HCT116 (cell line): ENCODE results near the gene P3H3. TPM values are rescaled to one million over a fixed set of nuclear protein-coding genes. Genes with fewer than 3 reads are reported as not detected.

Experiments used
- ATAC-seq: fragments of 200-7000 bp; cut with Tn5 transposase; 2 replicates; pipeline ENCODE4 v1.9.1; 2020; ENCODE audit warnings: mild to moderate bottlenecking, moderate library complexity
- BruUV-seq: library from RNA; stranded (reverse); fragments of 400-500 nt; replicated peaks from 2 replicates; lab custom pipeline; 2021; lab: Mats Ljungman, UMichigan
- CTCF ChIA-PET: fragments of 300-600 bp; sonication (Branson Sonifier 250); formaldehyde crosslinking; loops from one replicate; lab custom pipeline; 2021; ENCODE audit warnings: antibody characterized with exemption; lab: Charles Lee
- POLR2A ChIA-PET: fragments of 300-600, 350-600 bp; sonication (Branson Sonifier 250); formaldehyde crosslinking; loops from one replicate; lab custom pipeline; 2021; ENCODE audit warnings: antibody characterized with exemption; lab: Charles Lee
- RAD21 ChIA-PET, 2 experiments: fragments of 300-600 bp; sonication (Branson Sonifier 250); formaldehyde crosslinking; loops; one replicate each; lab custom pipeline; 2023; ENCODE audit warnings: low total read pairs in 2 of 2; ENCODE audit not compliant: uncharacterized antibody in 2 of 2, unreplicated experiment in 2 of 2, low non-redundant PET in 1 of 2; lab: Charles Lee
- DNase-seq: peaks from one replicate; pipeline ENCODE4 v3.0.0-alpha.2; 2010; ENCODE audit warnings: low read depth, low spot score
- H2AFZ ChIP-seq: fragments of 200-600 bp; shearing (Covaris generic), sonication (generic); 2 replicates; pipeline ENCODE4 v1.6.1; 2017; ENCODE audit warnings: low read depth, mixed run types, mixed read lengths, antibody characterized with exemption, low read length; ENCODE audit not compliant: poor library complexity, severe bottlenecking
- H3K27ac ChIP-seq: 2 replicates; pipeline ENCODE4 v1.5.1; 2012; ENCODE audit warnings: low read depth, low read length
- H3K27me3 ChIP-seq: fragments of 200-600 bp; sonication (generic); 2 replicates; pipeline ENCODE4 v1.6.1; 2016; ENCODE audit warnings: mixed run types, low read length, mixed read lengths; ENCODE audit not compliant: insufficient read depth
- H3K36me3 ChIP-seq, 2 experiments: fragments of 200-500 bp in 1 of 2; fragments of 200-600 bp in 1 of 2; sonication (Bioruptor generic) in 1 of 2; sonication (generic) in 1 of 2; 2 replicates each; pipeline versions ENCODE4 v1.5.1 to v1.6.1; 2014 to 2016; ENCODE audit warnings: low read length in 2 of 2, inconsistent platforms in 1 of 2, mixed read lengths in 1 of 2, mixed run types in 1 of 2; ENCODE audit not compliant: insufficient read depth in 2 of 2, control insufficient read depth in 1 of 2
- H3K4me1 ChIP-seq, 2 experiments: fragments of 200-600 bp in 1 of 2; sonication (generic) in 1 of 2; 2 replicates each; pipeline versions ENCODE4 v1.5.1 to v1.6.1; 2012 to 2017; ENCODE audit warnings: low read length in 2 of 2, inconsistent platforms in 1 of 2, mild to moderate bottlenecking in 1 of 2, mixed read lengths in 1 of 2, mixed run types in 1 of 2, moderate library complexity in 1 of 2; ENCODE audit not compliant: insufficient read depth in 2 of 2, control insufficient read depth in 1 of 2
- H3K4me2 ChIP-seq: fragments of 200-600 bp; sonication (generic); 2 replicates; pipeline ENCODE4 v1.6.1; 2017; ENCODE audit warnings: mixed run types, low read length, mixed read lengths
- H3K4me3 ChIP-seq, 2 experiments: fragments of 200-600 bp in 1 of 2; sonication (generic) in 1 of 2; replicated peaks in 1 of 2; 2 replicates each; pipeline ENCODE4 v1.5.1; 2011 to 2016; ENCODE audit warnings: low read length in 2 of 2, control low read depth in 1 of 2, low read depth in 1 of 2, mild to moderate bottlenecking in 1 of 2, mixed read lengths in 1 of 2, mixed run types in 1 of 2
- H3K79me2 ChIP-seq: fragments of 200-600 bp; sonication (generic); 2 replicates; pipeline ENCODE4 v1.6.1; 2017; ENCODE audit warnings: mild to moderate bottlenecking, mixed run types, low read length, moderate library complexity, mixed read lengths; ENCODE audit not compliant: insufficient read depth
- H3K9ac ChIP-seq: fragments of 200-600 bp; sonication (generic); 2 replicates; pipeline ENCODE4 v1.6.1; 2016; ENCODE audit warnings: low read length, mixed read lengths
- H3K9me2 ChIP-seq: fragments of 200-600 bp; sonication (generic), shearing (Covaris generic); 2 replicates; pipeline ENCODE4 v1.6.1; 2017; ENCODE audit warnings: mixed run types, mild to moderate bottlenecking, moderate library complexity; ENCODE audit not compliant: insufficient read depth
- H3K9me3 ChIP-seq, 2 experiments: fragments of 200-500 bp in 1 of 2; fragments of 200-600 bp in 1 of 2; sonication (Bioruptor generic) in 1 of 2; sonication (generic) in 1 of 2; 2 replicates each; pipeline ENCODE4 v1.6.1; 2014 to 2017; ENCODE audit warnings: low read length in 2 of 2, mixed read lengths in 2 of 2, inconsistent platforms in 1 of 2, low read depth in 1 of 2, mild to moderate bottlenecking in 1 of 2, mixed run types in 1 of 2, moderate library complexity in 1 of 2; ENCODE audit not compliant: control insufficient read depth in 1 of 2, insufficient read depth in 1 of 2
- H4K20me1 ChIP-seq: fragments of 200-600 bp; sonication (generic), shearing (Covaris generic); 2 replicates; pipeline ENCODE4 v1.6.1; 2017; ENCODE audit warnings: mixed run types, mild to moderate bottlenecking, moderate library complexity; ENCODE audit not compliant: insufficient read depth
- EGR1 ChIP-seq: IDR thresholded peaks from 2 replicates; pipeline ENCODE4 v1.6.1; 2012; ENCODE audit warnings: low read depth
- ELF1 ChIP-seq: IDR thresholded peaks from 2 replicates; pipeline ENCODE4 v1.6.1; 2012; ENCODE audit warnings: low read depth, borderline replicate concordance
- EZH2phosphoT487 ChIP-seq: fragments of 200-600 bp; IDR thresholded peaks from 2 replicates; pipeline ENCODE4 v1.6.1; 2018; ENCODE audit warnings: antibody characterized with exemption, borderline replicate concordance
- JUND ChIP-seq: IDR thresholded peaks from 2 replicates; pipeline ENCODE4 v1.6.1; 2012
- POLR2A ChIP-seq: IDR thresholded peaks from 2 replicates; pipeline ENCODE4 v1.7.0; 2011; ENCODE audit warnings: borderline replicate concordance; ENCODE audit not compliant: insufficient read depth, insufficient read length; ENCODE audit errors: extremely low read depth
- RAD21 ChIP-seq: IDR thresholded peaks from 2 replicates; pipeline ENCODE4 v1.6.1; 2012; ENCODE audit warnings: low read depth, mild to moderate bottlenecking
- SP1 ChIP-seq: IDR thresholded peaks from 2 replicates; pipeline ENCODE4 v1.6.1; 2012; ENCODE audit warnings: low read depth
- SRF ChIP-seq: IDR thresholded peaks from 2 replicates; pipeline ENCODE4 v1.6.1; 2012; ENCODE audit warnings: low read depth
- TCF7L2 ChIP-seq: IDR thresholded peaks from 2 replicates; pipeline ENCODE4 v1.7.0; 2011; ENCODE audit warnings: borderline replicate concordance, inconsistent platforms; ENCODE audit not compliant: insufficient read depth, insufficient read length; ENCODE audit errors: extremely low read depth
- YY1 ChIP-seq: IDR thresholded peaks from 2 replicates; pipeline ENCODE4 v1.6.1; 2011; ENCODE audit warnings: low read length, low read depth, moderate library complexity, mild to moderate bottlenecking; ENCODE audit not compliant: insufficient replicate concordance; ENCODE audit errors: extremely low read depth
- ZFX ChIP-seq: fragments of 450-650 bp; IDR thresholded peaks from 2 replicates; pipeline ENCODE4 v1.6.1; 2017
- intact Hi-C: fragments of 100-400 bp; cut with micrococcal nuclease; formaldehyde crosslinking; loops from 2 replicates; pipeline ENCODE4 v1.10.0; 2022
- total RNA-seq: library from RNA; stranded (reverse); gene quantifications from one replicate; pipeline ENCODE4 v1.2.1, GENCODE V29; 2021; ENCODE audit not compliant: unreplicated experiment
- TF ChIP-seq, protein P1 (sequence below): IDR thresholded peaks from 2 replicates; pipeline ENCODE4 v1.6.1; 2012
- TF ChIP-seq, protein P2 (sequence below), 3 experiments: fragments of 200-600 bp in 1 of 3; sonication (generic) in 1 of 3; IDR thresholded peaks in 2 of 3; conservative IDR thresholded peaks in 1 of 3; 2 replicates each; pipeline ENCODE4 v1.5.1; 2012 to 2017; ENCODE audit warnings: low read depth in 2 of 3, low read length in 2 of 3, antibody characterized with exemption in 1 of 3, borderline replicate concordance in 1 of 3, control low read depth in 1 of 3, mild to moderate bottlenecking in 1 of 3, mixed read lengths in 1 of 3, mixed run types in 1 of 3, moderate library complexity in 1 of 3; ENCODE audit not compliant: insufficient read depth in 1 of 3
- TF ChIP-seq, protein P3 (sequence below): IDR thresholded peaks from 2 replicates; pipeline ENCODE4 v1.6.1; 2012
- TF ChIP-seq, protein P4 (sequence below): IDR thresholded peaks from 2 replicates; pipeline ENCODE4 v1.6.1; 2012; ENCODE audit warnings: low read depth

The P3H3 gene
- total RNA-seq, 1 experiment from 2014 or later: 32.2 TPM

DNA sequence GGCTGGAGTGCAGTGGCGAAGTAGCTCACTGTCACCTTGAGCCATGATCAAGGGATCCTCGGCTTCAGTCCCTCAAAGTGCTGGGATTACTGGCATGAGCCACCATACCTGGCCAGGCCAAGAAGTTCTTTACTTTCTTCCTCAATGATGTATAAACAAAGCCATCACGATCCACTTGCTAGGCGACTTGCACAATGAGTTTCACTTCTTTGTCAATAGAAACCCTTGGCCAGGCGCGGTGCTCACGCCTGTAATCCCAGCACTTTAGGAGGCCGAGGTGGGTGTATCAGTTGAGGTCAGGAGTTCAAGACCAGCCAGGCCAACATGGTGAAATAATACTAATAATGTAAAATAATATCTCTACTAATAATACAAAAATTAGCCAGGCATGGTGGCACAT lies 59.3 kb downstream of the P3H3 start:
- Histone ChIP-seq H4K20me1 (no peaks in the 10 kb centered on the region), H3K9ac (no peak overlapping the region), H3K79me2 (no peaks in the 10 kb centered on the region), H3K27me3 (no peaks in the 10 kb centered on the region), H3K4me1 (peaks cover 12 to 18% of the 10 kb centered on the region in 2 experiments), H3K27ac (no peak overlapping the region), H3K4me3 (no peak overlapping the region), H2AFZ (no peak overlapping the region), H3K36me3 (peaks cover 0 to 4% of the 10 kb centered on the region in 2 experiments; a peak in 2 of 4 replicates), H3K9me2 (no peaks in the 10 kb centered on the region), H3K9me3 (no peaks in the 10 kb centered on the region), H3K4me2 (no peak overlapping the region)
- CTCF ChIA-PET: no interaction called here
- POLR2A ChIA-PET: interaction anchor here (0.8 kb wide), 1 partner anchor 15 kb away, joined by 3 read pairs; the partner anchor contains the start of gene SPSB2
- no peak for ATAC-seq
- no peak for TF ChIP-seq ELF1
- BruUV-seq: no TSS peak
- RAD21 ChIA-PET: no interaction called here
- intact Hi-C loops: no loop called here
- DNase-seq: no peak

DNA sequence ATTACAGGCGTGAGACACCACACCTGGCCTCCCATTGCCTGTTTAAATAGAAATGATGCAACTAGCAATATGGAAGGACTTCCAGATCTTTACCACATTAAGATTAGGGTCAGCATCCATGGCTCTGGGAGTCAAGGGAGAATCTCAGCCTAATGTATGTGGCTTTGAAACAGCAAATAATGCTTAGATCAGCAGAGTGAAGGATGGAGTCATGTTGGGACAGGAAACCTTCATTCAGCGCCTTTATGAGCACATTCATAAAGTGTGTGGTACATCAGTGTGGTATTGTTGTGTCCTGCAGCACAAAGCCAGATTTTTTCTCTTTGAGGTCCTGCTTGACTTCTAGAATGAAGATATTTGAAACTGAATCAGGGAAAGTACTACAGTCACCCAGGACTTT lies 60.2 kb downstream of the P3H3 start:
- TF ChIP-seq ZFX (no peak), JUND (no peak), SP1 (no peak), RAD21 (no peak), POLR2A (no peak), EZH2phosphoT487 (no peak), EGR1 (no peak), SRF (no peak), TCF7L2 (no peak), YY1 (no peak)
- TF ChIP-seq, protein P1, sequence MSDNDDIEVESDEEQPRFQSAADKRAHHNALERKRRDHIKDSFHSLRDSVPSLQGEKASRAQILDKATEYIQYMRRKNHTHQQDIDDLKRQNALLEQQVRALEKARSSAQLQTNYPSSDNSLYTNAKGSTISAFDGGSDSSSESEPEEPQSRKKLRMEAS: no peak
- TF ChIP-seq, protein P2, sequence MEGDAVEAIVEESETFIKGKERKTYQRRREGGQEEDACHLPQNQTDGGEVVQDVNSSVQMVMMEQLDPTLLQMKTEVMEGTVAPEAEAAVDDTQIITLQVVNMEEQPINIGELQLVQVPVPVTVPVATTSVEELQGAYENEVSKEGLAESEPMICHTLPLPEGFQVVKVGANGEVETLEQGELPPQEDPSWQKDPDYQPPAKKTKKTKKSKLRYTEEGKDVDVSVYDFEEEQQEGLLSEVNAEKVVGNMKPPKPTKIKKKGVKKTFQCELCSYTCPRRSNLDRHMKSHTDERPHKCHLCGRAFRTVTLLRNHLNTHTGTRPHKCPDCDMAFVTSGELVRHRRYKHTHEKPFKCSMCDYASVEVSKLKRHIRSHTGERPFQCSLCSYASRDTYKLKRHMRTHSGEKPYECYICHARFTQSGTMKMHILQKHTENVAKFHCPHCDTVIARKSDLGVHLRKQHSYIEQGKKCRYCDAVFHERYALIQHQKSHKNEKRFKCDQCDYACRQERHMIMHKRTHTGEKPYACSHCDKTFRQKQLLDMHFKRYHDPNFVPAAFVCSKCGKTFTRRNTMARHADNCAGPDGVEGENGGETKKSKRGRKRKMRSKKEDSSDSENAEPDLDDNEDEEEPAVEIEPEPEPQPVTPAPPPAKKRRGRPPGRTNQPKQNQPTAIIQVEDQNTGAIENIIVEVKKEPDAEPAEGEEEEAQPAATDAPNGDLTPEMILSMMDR (IDR thresholded peaks at IDR 0.05 in 2 of 3, conservative IDR thresholded peaks at IDR 0.05 in 1 of 3; ENCODE audit: borderline replicate concordance in 1 of 3, insufficient read depth in 1 of 3, low read depth in 2 of 3, low read length in 2 of 3): no peak
- TF ChIP-seq, protein P3, sequence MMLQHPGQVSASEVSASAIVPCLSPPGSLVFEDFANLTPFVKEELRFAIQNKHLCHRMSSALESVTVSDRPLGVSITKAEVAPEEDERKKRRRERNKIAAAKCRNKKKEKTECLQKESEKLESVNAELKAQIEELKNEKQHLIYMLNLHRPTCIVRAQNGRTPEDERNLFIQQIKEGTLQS: no peak
- TF ChIP-seq, protein P4, sequence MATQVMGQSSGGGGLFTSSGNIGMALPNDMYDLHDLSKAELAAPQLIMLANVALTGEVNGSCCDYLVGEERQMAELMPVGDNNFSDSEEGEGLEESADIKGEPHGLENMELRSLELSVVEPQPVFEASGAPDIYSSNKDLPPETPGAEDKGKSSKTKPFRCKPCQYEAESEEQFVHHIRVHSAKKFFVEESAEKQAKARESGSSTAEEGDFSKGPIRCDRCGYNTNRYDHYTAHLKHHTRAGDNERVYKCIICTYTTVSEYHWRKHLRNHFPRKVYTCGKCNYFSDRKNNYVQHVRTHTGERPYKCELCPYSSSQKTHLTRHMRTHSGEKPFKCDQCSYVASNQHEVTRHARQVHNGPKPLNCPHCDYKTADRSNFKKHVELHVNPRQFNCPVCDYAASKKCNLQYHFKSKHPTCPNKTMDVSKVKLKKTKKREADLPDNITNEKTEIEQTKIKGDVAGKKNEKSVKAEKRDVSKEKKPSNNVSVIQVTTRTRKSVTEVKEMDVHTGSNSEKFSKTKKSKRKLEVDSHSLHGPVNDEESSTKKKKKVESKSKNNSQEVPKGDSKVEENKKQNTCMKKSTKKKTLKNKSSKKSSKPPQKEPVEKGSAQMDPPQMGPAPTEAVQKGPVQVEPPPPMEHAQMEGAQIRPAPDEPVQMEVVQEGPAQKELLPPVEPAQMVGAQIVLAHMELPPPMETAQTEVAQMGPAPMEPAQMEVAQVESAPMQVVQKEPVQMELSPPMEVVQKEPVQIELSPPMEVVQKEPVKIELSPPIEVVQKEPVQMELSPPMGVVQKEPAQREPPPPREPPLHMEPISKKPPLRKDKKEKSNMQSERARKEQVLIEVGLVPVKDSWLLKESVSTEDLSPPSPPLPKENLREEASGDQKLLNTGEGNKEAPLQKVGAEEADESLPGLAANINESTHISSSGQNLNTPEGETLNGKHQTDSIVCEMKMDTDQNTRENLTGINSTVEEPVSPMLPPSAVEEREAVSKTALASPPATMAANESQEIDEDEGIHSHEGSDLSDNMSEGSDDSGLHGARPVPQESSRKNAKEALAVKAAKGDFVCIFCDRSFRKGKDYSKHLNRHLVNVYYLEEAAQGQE: no peak
- ChIA-PET RAD21 (no interaction called here), CTCF (no interaction called here), POLR2A (no interaction called here)
- no peaks in the 10 kb centered on the region for H3K9me2 ChIP-seq
- H3K27me3 ChIP-seq: no peaks in the 10 kb centered on the region
- intact Hi-C loops: no loop called here
- H3K4me1 ChIP-seq: peaks cover 12 to 18% of the 10 kb centered on the region in 2 experiments
- H3K9ac ChIP-seq: no peak overlapping the region
- no peak overlapping the region for H2AFZ ChIP-seq
- no peaks in the 10 kb centered on the region for H3K79me2 ChIP-seq
- H3K36me3 ChIP-seq: peaks cover 0 to 4% of the 10 kb centered on the region in 2 experiments; a peak in 2 of 4 replicates
- H3K4me3 ChIP-seq: no peak overlapping the region
- no peak overlapping the region for H3K4me2 ChIP-seq
- ATAC-seq (no peak), DNase-seq (no peak)
- no peaks in the 10 kb centered on the region for H4K20me1 ChIP-seq
- H3K9me3 ChIP-seq: no peaks in the 10 kb centered on the region
- BruUV-seq: no TSS peak
- H3K27ac ChIP-seq: no peak overlapping the region
